Hematopoietic multipotent progenitor cell (in vitro differentiated cells): Measurements from ENCODE around the gene ZHX3. TPM values are rescaled to one million over a fixed set of nuclear protein-coding genes. Genes with fewer than 3 reads are reported as not detected.
"Not testable (repeated sequence)": the region's sequence is repeated elsewhere in the genome, so short reads cannot be mapped to it uniquely, and the experiment has no call there.

ENCODE experiments used
- DNase-seq, 3 donors: peaks; one replicate each; pipeline ENCODE4 v3.0.0-alpha.2; 2011 to 2015; ENCODE audit warnings: low read depth in 2 of 3, low spot score in 2 of 3
- total RNA-seq: library from RNA; depleted of rRNA; stranded (reverse); fragments of >200 nt; gene quantifications from one replicate; pipeline ENCODE4 v1.2.3, GENCODE V29; 2012

Gene ZHX3
- total RNA-seq, 1 donor: 4.0 TPM

- no peak for DNase-seq
These were observed 52.7 kb downstream of the ZHX3 start for GRCh38 chr20:41264819-41265218.

GRCh38 chr20:41261790-41262717 lies 55.5 kb downstream of the ZHX3 start:
- no peak for DNase-seq

DNA sequence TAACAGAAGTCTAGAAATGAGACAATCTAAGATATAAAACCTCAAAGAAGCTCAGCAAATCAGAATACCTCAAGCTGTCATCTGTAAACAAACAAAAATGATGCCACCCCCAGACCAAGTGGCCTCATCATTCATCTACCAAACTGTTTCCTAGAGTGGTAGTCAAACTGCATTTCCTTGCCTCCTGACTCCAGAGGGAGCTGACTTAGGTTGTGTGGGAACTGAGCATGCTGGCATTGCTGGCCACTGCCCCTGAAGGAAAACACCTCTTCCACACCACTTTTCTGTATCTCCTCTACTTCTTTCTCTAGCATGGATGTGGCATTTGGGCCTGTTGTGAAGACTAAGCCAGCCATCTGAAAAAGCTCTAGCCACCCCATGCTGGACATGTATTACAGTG lies 56.3 kb downstream of the ZHX3 start:
- no peak for DNase-seq

- no peak for DNase-seq
These were observed 56.8 kb downstream of the ZHX3 start for GRCh38 chr20:41260734-41261220.

DNA sequence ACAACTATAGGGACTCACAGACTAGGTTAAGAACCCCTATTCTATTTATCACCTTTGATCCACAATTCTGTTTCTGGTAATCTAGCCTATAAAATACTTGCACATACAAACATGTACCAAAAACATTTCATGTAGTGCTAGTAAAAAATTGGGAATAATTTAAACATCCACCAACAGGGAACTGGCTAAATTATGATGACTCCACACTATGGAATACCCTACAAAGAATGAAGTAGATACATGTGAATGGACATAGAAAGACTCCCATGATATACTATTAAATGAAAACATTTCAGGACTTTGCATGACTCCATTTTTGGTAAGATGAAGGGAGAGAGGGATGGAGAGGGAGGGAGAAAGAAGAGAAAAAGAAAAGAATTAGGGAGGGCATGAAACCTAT lies 58.2 kb downstream of the ZHX3 start:
- DNase-seq: no peak

- DNase-seq: no peak
These were observed 59.1 kb downstream of the ZHX3 start for GRCh38 chr20:41258474-41258873.

DNA sequence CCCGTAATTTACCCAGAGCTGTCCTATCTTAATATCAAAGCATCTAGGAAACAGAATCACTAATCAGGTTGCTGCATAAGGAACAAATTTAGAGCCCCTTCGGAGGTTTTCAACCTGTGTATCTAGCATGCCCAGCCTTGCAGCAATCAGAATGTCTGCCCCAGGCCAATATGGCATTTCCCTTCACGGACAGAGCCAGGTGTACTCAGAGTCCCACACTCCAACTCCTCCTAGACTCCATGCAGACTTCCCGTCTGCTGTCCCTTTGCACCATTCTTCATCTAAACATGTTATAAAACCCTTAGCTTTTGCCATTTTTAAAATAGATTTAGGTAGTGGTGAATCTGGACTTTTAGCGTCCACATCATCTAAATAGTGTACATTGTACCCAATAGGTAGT lies 61.0 kb downstream of the ZHX3 start:
- DNase-seq: no peak

DNA sequence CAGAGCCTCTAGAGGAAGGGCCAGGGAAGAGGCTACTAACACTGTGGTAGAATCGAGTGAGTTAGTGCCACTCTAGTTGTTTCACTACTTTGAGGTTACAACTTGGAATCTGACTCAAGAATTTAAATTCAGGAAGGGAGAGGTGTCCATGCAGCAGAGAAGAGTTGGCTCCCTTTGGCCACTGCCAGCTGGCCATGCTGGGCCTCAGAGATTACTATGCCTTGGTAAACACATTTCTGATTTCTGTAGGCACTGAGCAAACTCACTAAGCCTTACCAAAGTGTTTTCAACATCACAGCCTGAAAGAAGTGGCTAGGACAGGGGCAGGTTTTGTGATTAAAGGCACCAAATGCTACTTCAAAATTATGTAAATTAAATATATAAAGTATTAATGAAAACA lies 61.9 kb downstream of the ZHX3 start:
- DNase-seq: no peak

DNA sequence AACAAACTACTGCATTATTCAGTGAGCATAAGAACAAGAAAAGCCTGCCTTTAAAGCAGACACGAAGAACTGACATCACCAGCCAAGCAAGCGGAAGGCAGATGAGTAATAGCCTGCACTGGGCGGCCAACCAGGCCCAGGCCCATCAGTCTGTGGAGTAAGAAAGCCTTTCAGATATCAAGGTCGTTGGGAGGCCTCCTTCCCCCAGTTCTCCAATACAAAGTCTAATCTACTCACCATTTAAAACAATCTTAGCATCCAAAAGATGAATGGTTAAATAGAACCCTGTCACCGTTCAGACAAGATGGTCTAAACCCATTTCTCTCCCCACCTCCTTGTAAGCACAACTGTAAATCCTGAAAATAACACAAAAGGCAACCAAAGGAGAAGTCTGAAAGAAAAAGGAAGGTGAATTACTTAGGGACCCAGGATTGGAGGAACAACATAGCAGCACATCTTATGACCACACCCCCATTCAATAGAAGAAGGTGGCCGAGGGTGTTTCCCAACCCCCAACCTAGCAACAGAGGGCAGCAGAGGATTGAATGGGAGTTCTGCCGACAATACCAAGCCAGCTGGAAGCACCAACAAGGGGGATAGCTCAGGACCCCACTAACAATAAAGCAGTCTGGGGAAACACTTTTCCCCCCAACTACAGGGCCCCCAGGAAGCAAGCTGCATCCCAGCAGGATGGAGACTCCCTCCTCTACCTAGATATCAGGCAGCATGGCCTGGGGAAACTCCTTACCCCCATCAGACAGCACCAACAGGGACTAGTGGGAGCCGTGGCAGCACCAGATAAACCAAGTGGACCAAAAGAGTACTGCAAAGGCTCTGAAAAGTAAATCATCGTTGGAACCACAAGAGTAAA lies 67.9 kb downstream of the ZHX3 start:
- DNase-seq: peak in 2 of 3 donors; percentile 41 to 42

- no peak for DNase-seq
These were observed 69.0 kb downstream of the ZHX3 start for GRCh38 chr20:41248368-41249024.

- no peak for DNase-seq
These were observed 69.8 kb downstream of the ZHX3 start for GRCh38 chr20:41247523-41248367.

GRCh38 chr20:41245086-41245707 lies 72.3 kb downstream of the ZHX3 start:
- no peak for DNase-seq

GRCh38 chr20:41242807-41243206 lies 74.7 kb downstream of the ZHX3 start:
- DNase-seq: no peak

- no peak for DNase-seq
These were observed 75.2 kb downstream of the ZHX3 start for GRCh38 chr20:41242352-41242751.

DNA sequence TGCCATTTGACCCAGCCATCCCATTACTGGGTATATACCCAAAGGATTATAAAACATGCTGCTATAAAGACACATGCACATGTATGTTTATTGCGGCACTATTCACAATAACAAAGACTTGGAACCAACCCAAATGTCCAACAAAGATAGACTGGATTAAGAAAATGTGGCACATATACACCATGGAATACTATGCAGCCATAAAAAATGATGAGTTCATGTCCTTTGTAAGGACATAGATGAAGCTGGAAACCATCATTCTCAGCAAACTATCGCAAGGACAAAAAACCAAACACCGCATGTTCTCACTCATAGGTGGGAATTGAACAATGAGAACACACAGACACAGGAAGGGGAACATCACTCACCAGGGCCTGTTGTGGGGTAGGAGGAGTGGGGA lies 80.3 kb downstream of the ZHX3 start:
- not testable (repeated sequence) for DNase-seq

DNA sequence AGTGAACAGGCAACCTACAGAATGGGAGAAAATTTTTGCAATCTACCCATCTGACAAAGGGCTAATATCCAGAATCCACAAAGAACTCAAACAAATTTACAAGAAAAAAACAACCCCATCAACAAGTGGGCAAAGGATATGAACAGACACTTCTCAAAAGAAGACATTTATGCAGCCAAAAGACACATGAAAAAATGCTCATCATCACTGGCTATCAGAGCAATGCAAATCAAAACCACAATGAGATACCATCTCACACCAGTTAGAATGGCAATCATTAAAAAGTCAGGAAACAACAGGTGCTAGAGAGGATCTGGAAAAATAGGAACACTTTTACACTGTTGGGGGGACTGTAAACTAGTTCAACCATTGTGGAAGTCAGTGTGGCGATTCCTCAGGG lies 80.7 kb downstream of the ZHX3 start:
- DNase-seq: not testable (repeated sequence)

GRCh38 chr20:41234546-41234945 lies 83.0 kb downstream of the ZHX3 start:
- DNase-seq: no peak

GRCh38 chr20:41234041-41234440 lies 83.5 kb downstream of the ZHX3 start:
- no peak for DNase-seq
